ENCODE data around the gene SLC25A22. TPM values are rescaled to one million over a fixed set of nuclear protein-coding genes. Genes with fewer than 3 reads are reported as not detected.

Gene SLC25A22
- total RNA-seq, 4 donors from 2014 or later: 5.2 to 14.5 (median 6.9) TPM

DNA sequence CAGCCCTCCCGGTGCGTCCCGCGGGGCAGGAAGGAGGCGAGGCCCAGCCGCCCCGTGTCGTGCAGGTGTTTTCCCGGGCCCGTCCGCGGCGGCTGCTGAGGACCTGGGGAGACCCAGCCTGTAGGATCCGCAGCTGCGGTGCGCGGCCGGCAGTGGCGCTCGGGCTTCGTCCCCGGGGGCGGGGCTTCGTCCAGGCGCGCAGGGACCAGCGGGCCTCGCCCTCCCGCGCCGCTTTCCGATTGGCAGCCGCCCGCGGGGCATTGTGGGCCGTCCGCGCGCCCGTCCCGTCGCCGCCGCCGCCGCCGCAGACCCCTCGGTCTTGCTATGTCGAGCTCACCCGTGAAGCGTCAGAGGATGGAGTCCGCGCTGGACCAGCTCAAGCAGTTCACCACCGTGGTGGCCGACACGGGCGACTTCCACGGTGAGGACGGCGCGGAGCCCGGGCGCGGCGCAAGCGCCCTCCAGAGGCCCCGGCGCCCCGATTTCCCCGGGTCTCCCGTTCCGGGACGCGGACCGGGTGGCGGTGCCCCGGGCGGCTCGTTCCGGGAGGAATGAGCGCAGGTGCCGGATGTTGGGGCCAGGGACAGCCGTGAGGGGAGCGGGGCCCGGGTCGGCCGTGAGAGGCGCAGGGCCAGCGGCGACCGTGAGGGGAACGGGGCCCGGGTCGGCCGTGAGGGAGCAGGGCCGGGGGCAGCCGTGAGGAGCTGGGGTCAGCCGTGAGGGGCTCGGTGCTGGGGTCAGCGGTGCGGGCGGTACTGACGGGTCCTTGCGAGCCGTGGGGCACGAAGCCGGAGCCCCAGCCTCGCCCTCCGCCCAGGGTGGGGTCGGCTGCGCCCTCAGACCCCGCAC lies 50.7 kb downstream of the SLC25A22 start, which contains the start of gene TALDO1:
Gene TALDO1, plus strand, starts transcription at position 307 of the 849 bp plus-strand sequence. Its CDS starts 18 bp downstream, at position 325.
- Histone ChIP-seq H3K9me3 (no peaks in the 10 kb centered on the region), H3K27me3 (no peaks in the 10 kb centered on the region), H3K4me1 (peaks cover 0 to 42% (median 15%) of the 10 kb centered on the region in 3 donors), H3K4me3 (peak within 1 kb of the TSS; percentile 65 to 99), H3K27ac (peak within 1 kb of the TSS; percentile 51 to 95 (median 86)), H3K36me3 (peaks cover 0 to 3% of the 10 kb centered on the region in 2 donors)
- ATAC-seq: peak; percentile 99
- WGBS, 2 donors (ENCODE audit: low coverage in 1 of 2): 0% methylated on average over 3 of the region's 112 CpGs; no CpG with 5 or more reads in 1 of the 2 donors
- TF ChIP-seq, protein P1, sequence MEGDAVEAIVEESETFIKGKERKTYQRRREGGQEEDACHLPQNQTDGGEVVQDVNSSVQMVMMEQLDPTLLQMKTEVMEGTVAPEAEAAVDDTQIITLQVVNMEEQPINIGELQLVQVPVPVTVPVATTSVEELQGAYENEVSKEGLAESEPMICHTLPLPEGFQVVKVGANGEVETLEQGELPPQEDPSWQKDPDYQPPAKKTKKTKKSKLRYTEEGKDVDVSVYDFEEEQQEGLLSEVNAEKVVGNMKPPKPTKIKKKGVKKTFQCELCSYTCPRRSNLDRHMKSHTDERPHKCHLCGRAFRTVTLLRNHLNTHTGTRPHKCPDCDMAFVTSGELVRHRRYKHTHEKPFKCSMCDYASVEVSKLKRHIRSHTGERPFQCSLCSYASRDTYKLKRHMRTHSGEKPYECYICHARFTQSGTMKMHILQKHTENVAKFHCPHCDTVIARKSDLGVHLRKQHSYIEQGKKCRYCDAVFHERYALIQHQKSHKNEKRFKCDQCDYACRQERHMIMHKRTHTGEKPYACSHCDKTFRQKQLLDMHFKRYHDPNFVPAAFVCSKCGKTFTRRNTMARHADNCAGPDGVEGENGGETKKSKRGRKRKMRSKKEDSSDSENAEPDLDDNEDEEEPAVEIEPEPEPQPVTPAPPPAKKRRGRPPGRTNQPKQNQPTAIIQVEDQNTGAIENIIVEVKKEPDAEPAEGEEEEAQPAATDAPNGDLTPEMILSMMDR (IDR thresholded peaks at IDR 0.05): peak in 3 of 4 experiments; percentile 43 to 55 (median 50)
- TF ChIP-seq POLR2AphosphoS5 (IDR thresholded peaks at IDR 0.05): peak; percentile 62
- TF ChIP-seq EP300 (IDR thresholded peaks at IDR 0.05): no peak
- TF ChIP-seq POLR2A (IDR thresholded peaks at IDR 0.05): peak; percentile 84 to 85

GRCh38 chr11:746289-747157 lies 51.6 kb downstream of the SLC25A22 start:
- Histone ChIP-seq H3K4me3 (peak overlapping the region; percentile 65 to 99), H3K27ac (peak overlapping the region; percentile 39 to 95 (median 86)), H3K9me3 (no peaks in the 10 kb centered on the region), H3K27me3 (no peaks in the 10 kb centered on the region), H3K4me1 (peaks cover 0 to 41% (median 15%) of the 10 kb centered on the region in 3 donors), H3K36me3 (no peaks in the 10 kb centered on the region)
- peak; percentile 44 for ATAC-seq
- TF ChIP-seq POLR2A (IDR thresholded peaks at IDR 0.05) (no peak), POLR2AphosphoS5 (IDR thresholded peaks at IDR 0.05) (no peak), EP300 (IDR thresholded peaks at IDR 0.05) (no peak)
- TF ChIP-seq, protein P1 (IDR thresholded peaks at IDR 0.05): no peak
- 32 to 68% methylated on average over 15 to 18 of the region's 46 CpGs for WGBS, 2 donors (ENCODE audit: low coverage in 1 of 2)

GRCh38 chr11:745428-745827 lies 52.7 kb downstream of the SLC25A22 start:
- Histone ChIP-seq H3K4me3 (no peak overlapping the region), H3K36me3 (no peaks in the 10 kb centered on the region), H3K9me3 (no peaks in the 10 kb centered on the region), H3K27me3 (peaks cover 6% of the 10 kb centered on the region), H3K4me1 (peaks cover 0 to 39% (median 15%) of the 10 kb centered on the region in 3 donors), H3K27ac (no peak overlapping the region)
- TF ChIP-seq, protein P1 (IDR thresholded peaks at IDR 0.05): no peak
- TF ChIP-seq POLR2AphosphoS5 (IDR thresholded peaks at IDR 0.05): no peak
- no peak for TF ChIP-seq EP300 (IDR thresholded peaks at IDR 0.05)
- TF ChIP-seq POLR2A (IDR thresholded peaks at IDR 0.05): no peak
- WGBS, 2 donors (ENCODE audit: low coverage in 1 of 2): 21 to 27% methylated on average over 1 of the region's 1 CpG
- no peak for ATAC-seq

DNA sequence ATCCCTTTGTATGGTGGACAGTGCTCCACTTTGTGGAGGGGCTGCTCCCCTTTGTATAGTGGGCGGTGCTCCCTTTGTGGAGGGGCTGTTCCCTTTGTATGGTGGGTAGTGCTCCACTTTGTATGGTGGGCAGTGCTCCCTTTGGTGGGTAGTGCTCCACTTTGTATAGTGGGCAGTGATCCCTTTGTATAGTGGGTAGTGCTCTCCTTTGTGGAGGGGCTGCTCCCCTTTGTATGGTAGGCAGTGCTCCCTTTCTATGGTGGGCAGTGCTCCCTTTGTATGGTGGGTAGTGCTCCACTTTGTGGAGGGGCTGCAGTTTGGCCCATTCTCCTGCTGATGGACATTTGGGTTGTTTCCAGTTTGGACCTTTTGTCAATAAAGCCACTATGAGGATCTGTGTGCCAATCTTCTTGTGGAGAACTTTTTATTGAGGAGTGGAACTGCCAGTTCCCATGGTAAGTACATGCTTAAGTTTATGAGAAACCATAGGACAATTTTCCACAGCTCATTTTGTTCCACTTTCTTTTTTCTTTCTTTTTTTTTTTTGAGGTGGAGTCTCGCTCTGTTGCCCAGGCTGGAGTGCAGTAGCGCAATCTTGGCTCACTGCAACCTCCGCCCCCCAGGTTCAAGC lies 55.4 kb downstream of the SLC25A22 start:
- peaks cover 0 to 11% (median 6%) of the 10 kb centered on the region in 3 donors for H3K4me1 ChIP-seq
- H3K27ac ChIP-seq: no peak overlapping the region
- no peak overlapping the region for H3K4me3 ChIP-seq
- TF ChIP-seq EP300 (IDR thresholded peaks at IDR 0.05): no peak
- TF ChIP-seq, protein P1 (IDR thresholded peaks at IDR 0.05): no peak
- no peak for TF ChIP-seq POLR2A (IDR thresholded peaks at IDR 0.05)
- TF ChIP-seq POLR2AphosphoS5 (IDR thresholded peaks at IDR 0.05): no peak
- H3K9me3 ChIP-seq: no peaks in the 10 kb centered on the region
- H3K27me3 ChIP-seq: peaks cover 11% of the 10 kb centered on the region
- WGBS, 2 donors (ENCODE audit: low coverage in 1 of 2): 80% methylated on average over 1 of the region's 4 CpGs; no CpG with 5 or more reads in 1 of the 2 donors
- no peak for ATAC-seq
- no peaks in the 10 kb centered on the region for H3K36me3 ChIP-seq
